GM18517 (cell line): ENCODE measurements around the gene ITIH2.
"Not testable (repeated sequence)": the region's sequence is repeated elsewhere in the genome, so short reads cannot be mapped to it uniquely, and the experiment has no call there.

Experiments used
- ATAC-seq: cut with Tn5 transposase; IDR thresholded peaks from one replicate; pipeline ENCODE4 v1.9.1; 2021; ENCODE audit warnings: mild to moderate bottlenecking, moderate library complexity; ENCODE audit not compliant: unreplicated experiment

ITIH2 gene

GRCh38 chr10:7738536-7739407 lies 35.7 kb downstream of the ITIH2 start:
- no peak for ATAC-seq

GRCh38 chr10:7744307-7744706 lies 41.2 kb downstream of the ITIH2 start:
- no peak for ATAC-seq

GRCh38 chr10:7748637-7749036 lies 45.5 kb downstream of the ITIH2 start:
- not testable (repeated sequence) for ATAC-seq

GRCh38 chr10:7750222-7750621 lies 47.1 kb downstream of the ITIH2 start:
- no peak for ATAC-seq

- no peak for ATAC-seq
These were observed 49.1 kb downstream of the ITIH2 start for GRCh38 chr10:7752251-7752650.

DNA sequence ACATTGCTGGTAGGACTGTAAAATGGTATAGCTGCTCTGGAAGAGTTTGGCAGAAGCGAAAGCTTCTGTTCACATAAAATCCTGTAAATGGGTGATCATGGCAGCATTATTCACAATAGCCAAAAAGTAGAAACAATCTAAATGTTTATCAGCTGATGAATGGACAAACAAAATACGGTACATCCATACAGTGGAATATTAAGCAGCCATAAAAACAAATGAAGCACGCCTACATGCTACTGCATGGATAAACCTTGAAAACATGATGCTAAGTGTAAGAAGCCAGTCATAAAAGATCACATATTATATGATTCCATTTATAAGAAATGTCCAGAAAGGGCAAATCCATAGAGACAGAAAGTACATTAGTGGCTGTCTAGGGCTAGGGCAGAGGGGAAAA lies 52.0 kb downstream of the ITIH2 start:
- no peak for ATAC-seq

DNA sequence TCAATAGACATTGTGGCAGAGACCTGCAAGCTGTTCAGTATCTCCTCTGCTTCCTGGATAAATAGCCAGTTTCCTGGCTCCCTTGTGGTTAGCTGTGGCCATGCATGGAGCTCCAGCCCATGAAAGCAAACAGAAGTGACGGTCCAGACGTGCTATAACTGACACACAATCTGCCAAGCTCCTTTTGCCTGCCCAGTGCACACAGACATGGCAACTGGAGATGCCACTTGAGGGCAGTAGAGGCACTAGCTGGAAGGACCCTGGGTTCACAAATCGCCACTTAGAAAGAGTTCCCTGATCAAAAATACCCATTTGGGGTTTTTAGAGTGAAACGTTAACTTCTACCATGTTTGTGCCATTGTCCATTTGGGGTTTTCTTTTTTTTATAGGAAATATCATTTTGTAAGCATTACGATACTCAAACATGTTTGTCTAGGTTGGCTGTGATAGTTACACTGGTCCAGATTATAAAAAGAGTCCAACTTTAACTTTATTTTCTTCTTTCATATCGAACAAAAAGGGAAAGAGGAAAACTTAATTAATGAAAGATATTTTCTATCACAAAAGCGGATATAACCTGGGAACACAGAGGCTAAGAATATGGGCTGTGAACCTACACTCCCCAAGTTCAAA lies 53.4 kb downstream of the ITIH2 start:
- ATAC-seq: no peak

- no peak for ATAC-seq
These were observed 60.8 kb downstream of the ITIH2 start for GRCh38 chr10:7763929-7764328.

DNA sequence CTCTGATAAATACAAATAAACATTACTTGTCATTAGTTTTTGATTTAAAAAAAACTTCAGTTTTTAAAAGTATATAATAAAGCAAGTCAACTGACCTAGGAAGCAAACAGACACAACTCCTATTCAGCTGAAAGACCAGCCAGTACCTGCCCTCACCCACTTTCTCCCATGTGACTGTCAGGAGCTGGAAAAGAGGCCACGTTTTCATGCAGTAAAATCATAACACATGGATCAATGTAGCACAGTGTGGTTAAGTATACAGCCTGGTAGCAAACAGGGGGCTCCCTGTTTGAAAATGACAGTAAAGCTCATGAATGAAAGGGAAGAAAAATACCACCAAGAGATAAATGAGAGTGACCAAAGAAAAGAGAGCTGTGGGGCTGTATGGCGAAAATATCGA lies 63.1 kb downstream of the ITIH2 start:
- no peak for ATAC-seq

GRCh38 chr10:7767209-7767608 lies 64.1 kb downstream of the ITIH2 start:
- no peak for ATAC-seq

- ATAC-seq: no peak
These were observed 65.3 kb downstream of the ITIH2 start for GRCh38 chr10:7768417-7768816.

- no peak for ATAC-seq
These were observed 71.0 kb downstream of the ITIH2 start for GRCh38 chr10:7773845-7774801.

- no peak for ATAC-seq
These were observed 73.7 kb downstream of the ITIH2 start for GRCh38 chr10:7776777-7777176.

DNA sequence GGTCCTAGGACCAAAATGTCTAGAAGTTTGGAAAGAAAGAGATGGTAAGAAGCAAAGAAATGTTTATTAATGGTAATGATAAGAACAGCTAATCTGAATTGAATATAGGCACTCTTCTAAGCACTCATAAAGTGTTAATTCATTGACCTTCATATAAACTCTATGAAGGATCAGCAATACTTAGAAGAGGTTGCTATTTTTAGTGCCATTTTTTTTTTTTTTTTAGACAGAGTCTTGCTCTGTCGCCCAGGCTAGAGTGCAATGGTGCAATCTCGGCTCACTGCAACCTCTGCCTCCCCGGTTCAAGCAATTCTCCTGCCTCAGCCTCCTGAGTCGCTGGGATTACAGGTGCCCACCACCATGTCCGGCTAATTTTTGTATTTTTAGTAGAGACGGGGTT lies 79.1 kb downstream of the ITIH2 start:
- not testable (repeated sequence) for ATAC-seq

DNA sequence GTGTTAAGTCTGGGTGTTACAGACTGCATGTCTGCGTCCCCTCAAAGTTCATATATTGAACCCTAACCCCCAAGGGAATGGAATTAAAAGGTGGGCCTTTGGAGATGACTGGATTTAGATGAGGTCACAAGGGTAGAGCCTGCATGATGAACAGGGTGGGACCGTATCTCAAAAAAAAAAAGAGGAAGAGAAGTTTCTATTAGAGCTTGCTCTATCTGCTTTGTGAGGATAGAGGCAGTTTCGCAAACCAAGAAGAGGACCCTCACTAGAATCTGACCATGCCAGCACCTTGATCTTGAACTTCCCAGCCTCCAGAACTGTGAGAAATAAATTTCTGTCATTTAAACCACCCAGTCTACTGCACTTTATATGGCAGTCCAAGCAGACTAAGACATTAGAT lies 83.3 kb downstream of the ITIH2 start:
- ATAC-seq: no peak

- ATAC-seq: no peak
These were observed 84.2 kb downstream of the ITIH2 start for GRCh38 chr10:7787150-7787856.

DNA sequence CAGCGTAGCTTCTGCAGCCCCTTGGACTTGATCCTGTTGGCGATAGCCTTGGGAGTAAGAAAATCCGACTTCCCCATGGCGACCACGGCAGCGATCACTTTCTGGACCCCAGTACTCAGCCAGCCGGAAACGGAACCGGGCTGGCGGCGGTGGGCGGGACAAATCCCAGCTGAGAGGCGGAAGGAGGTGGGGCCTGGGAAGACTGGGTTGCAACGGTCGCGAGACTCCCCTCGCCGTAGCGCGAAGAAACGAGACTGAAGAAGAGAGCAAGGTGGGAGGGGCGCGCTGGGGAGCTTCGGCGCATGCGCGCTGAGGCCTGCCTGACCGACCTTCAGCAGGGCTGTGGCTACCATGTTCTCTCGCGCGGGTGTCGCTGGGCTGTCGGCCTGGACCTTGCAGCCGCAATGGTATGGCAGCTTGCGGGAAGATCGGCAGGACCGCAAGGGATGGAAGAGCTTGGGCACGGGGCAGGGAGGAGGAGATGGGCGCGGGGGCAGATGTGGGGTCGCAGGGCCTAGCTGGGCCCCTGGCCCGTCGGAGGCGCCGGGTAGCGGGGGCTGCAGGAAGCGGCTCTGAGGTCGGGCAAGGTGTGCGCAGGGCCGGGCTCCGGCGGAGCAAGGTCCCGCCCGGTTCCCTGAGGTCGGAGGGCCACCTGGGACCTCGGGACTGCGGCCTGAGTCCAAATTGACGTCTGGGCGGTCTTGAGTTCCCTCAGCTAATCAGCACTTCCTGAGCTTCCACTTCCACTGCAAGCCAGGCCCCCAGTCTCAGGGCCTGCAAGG lies 84.9 kb downstream of the ITIH2 start, which contains the start of the genes ATP5F1C and KIN:
Gene ATP5F1C (plus strand): TSS at position 321 of the 782 bp plus-strand sequence. CDS start 31 bp downstream, at position 352.
Gene KIN (minus strand): TSS at position 137 of the 782 bp plus-strand sequence. CDS start 60 bp downstream, at position 77.
- peak; percentile 94 for ATAC-seq

GRCh38 chr10:7788639-7789286 lies 85.6 kb downstream of the ITIH2 start:
- ATAC-seq: peak; percentile 22

DNA sequence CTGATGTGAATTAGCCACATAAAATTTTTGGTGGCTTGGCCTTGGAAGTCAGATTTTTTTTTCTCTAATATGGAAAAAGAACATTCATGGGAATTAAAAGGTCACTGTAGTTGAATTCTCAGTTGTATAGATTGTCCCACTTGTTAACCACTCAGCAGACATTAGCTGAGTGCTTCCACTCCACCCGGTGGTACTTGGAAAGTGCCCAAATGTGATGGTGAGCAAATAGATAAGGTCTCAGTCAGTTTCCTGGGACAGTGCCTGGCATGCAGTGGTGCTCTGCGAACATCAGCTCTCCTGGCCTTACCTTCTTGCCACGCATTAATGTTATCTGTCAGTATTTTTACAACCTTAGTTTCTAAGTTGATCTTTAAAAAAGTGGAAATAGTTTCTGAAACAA lies 86.3 kb downstream of the ITIH2 start:
- no peak for ATAC-seq
